GM19468 (cell line): ENCODE results near the gene EFL1.
A peak's percentile ranks its signal among the peaks of the same experiment; 100 is the strongest.
"Not testable (repeated sequence)": the region's sequence is repeated elsewhere in the genome, so short reads cannot be mapped to it uniquely, and the experiment has no call there.

Source experiments
- ATAC-seq: cut with Tn5 transposase; IDR thresholded peaks from one replicate; pipeline ENCODE4 v1.9.1; 2021; ENCODE audit warnings: mild to moderate bottlenecking, moderate library complexity, moderate number of reproducible peaks; ENCODE audit not compliant: unreplicated experiment; ENCODE audit errors: extremely low read depth

The EFL1 gene

DNA sequence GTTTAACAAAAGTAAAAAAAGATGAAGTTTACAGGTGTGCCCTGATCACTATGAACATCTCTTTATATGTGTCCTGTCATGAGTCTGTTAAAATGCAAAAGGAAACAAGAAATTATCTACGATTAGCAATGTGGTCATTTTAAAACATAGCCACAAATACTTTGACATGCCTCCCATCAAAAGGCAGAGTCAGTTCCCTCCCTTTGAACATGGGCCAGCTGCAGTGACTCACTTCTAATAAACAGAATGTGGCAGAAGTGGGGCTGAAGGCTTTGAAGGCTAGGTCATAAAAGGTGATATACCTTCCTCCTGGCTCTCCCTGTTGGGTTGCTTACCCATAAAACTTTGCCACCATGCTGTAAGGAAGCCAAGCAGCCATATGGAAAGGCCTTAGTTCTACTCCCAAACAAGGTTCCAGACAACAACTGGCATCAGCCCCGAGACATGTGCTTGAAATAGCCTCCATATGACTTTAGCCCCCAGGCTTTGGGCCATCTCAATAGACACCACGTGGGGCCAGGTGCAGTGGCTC is 52.4 kb downstream of the EFL1 start:
- ATAC-seq, result not testable (repeated sequence)

- ATAC-seq, result not testable (repeated sequence)
These were observed 58.0 kb downstream of the EFL1 start for GRCh38 chr15:82204575-82204974.

DNA sequence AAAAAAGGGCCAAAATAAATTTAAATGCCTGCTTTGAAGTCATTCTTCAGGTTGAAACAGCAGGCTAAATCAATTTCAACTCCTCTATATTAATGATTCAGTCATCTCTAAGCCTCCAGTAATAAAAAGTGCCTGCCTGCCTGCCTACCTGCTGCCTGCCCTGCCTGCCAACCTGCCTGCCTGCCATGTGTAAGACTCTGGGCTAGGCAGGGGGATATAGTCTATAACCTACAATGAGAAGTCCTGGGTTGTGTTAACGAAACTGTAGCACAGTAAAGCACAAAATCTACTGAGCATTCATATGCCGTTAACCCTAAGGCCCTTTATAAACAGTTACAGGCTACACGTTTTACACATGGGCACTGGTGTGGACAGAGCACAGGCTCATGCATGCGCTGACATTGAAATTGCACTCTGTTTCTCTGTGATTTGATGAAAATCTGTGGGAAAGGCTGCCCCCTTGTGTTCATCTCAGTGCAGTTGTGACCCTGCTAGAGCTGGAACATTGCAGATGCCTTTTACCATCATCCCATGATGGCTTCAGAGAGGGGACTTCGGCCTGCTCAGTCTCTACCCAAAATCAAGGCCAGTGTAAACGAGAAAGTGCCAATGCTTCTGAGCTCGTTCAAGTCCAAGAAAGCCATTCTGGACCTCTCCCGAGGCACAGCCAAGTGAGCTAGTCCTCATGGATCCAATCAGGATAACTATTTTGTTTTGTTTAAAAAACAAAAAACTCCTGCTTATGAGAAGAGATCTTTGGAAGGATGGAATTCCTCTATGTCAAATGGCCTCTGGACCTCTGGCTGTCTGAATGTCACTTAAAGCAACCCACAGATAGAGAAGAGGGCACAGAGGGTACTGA is 64.6 kb downstream of the EFL1 start:
- ATAC-seq, result peak; percentile 69

DNA sequence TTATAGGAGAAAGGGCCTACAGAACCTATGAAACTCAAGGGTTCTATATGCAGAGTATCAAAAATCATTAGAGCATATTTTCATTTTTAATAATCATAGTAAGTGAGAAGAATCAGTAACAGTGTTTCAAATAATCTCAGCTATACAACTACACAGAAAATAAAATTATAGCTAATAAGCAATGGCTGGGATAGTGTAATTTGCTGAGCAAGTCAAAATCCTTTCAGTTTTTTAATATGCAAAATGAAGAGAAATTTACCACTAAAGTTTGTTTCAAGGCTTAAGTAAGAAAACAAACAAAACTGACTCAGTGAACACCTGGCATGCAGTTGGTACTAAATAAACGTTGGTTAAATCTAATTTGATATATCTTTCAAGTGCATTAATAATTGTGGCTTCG is 66.2 kb downstream of the EFL1 start:
- no peak for ATAC-seq

- not testable (repeated sequence) for ATAC-seq
These were observed 66.7 kb downstream of the EFL1 start for GRCh38 chr15:82195818-82196217.

DNA sequence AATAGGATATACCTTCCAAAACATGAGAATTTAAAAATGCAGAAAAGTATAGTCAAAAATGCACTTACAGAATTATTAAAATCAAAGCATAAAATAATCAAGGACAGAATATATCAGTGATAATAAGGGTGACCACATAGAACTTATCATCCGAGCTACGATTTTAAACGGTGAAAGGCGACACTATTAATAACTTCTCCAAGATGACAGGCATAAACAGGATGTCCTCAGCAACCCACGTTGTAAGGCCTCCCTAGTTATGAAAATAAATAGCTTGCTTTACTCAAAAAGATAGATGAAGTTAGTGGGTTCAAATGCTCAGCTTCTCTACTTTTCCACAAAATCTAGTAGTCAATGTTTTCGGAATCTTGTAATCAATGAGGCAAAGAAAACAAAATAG is 68.0 kb downstream of the EFL1 start:
- ATAC-seq, result not testable (repeated sequence)

GRCh38 chr15:82193435-82193834 is 69.1 kb downstream of the EFL1 start:
- ATAC-seq, result not testable (repeated sequence)

- not testable (repeated sequence) for ATAC-seq
These were observed 70.1 kb downstream of the EFL1 start for GRCh38 chr15:82192394-82192793.

DNA sequence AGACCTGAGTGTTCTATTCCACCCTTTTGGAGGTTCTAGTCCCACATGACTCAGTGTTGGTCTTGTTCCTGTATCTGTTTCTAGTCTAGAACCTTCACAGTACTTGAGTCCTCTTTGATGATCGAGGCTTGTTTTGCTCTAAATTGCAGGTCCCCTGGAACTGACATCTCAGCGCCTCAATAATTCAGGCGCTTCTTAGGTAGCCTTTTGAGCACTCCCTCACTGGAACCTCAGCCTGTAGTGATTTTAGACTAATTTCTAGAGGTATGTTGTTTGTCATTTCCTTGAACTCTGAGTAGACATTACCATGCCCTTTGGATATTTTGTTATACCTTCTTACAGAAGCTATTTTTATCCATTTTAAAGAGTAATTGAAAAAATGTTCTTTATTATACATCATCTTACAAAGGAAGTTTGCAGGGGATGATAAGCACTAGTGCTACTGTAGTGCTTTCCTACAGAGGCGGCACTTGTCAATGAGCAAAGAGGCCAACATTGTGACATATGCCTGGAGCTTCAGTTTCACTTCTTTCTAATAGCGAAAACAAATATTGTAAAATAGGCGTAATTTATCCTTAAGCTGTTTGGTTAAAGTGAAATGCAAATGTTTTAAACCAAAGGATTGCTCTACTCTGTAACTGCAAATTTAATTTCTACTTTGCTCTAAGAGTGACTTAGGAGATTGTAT is 75.7 kb downstream of the EFL1 start:
- ATAC-seq, result no peak

- no peak for ATAC-seq
These were observed 76.4 kb downstream of the EFL1 start for GRCh38 chr15:82186161-82186560.

DNA sequence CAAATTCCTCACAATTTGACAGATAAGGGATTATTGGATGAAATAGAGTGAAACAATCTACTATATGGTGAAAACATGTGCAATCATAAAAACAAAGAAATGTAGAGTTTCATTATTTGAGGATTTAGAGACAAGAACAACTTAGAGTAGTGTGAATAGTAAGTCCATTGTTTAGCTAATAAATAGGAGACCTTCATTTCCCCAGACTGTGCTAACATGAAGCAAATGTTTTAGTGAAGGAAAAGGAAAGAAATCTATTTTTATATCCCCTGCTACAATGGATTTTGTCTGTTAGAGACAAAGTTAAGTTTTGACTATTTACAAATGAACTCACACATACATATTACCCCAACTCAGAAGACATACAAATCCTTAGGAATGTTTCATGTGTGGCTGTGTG is 77.8 kb downstream of the EFL1 start:
- ATAC-seq, result no peak

DNA sequence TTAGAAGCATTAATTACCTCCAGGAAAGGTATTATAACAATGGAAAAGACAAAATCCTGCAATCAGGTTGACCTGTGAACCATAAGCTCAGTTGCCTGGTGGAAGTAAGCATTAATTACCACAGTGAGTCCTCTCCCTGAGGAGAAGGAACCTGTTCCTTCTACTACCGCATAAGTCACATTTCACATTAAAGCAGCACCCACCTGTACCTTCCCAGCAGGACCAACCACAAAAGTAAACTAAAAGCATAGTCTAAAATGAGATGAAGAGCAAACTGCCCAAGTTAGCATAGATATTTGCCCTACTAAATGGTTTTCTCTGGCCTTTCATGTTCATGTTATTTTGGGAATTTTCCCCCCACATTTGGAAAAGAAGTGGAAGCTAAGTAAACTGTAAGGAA is 78.2 kb downstream of the EFL1 start:
- ATAC-seq, result no peak

GRCh38 chr15:82183121-82184031 is 79.2 kb downstream of the EFL1 start:
- no peak for ATAC-seq

GRCh38 chr15:82181371-82181770 is 81.2 kb downstream of the EFL1 start:
- ATAC-seq, result no peak

GRCh38 chr15:82178061-82178460 is 84.5 kb downstream of the EFL1 start:
- ATAC-seq, result no peak

GRCh38 chr15:82177291-82178010 is 85.1 kb downstream of the EFL1 start:
- ATAC-seq, result no peak

GRCh38 chr15:82176542-82176941 is 86.0 kb downstream of the EFL1 start:
- ATAC-seq, result no peak

DNA sequence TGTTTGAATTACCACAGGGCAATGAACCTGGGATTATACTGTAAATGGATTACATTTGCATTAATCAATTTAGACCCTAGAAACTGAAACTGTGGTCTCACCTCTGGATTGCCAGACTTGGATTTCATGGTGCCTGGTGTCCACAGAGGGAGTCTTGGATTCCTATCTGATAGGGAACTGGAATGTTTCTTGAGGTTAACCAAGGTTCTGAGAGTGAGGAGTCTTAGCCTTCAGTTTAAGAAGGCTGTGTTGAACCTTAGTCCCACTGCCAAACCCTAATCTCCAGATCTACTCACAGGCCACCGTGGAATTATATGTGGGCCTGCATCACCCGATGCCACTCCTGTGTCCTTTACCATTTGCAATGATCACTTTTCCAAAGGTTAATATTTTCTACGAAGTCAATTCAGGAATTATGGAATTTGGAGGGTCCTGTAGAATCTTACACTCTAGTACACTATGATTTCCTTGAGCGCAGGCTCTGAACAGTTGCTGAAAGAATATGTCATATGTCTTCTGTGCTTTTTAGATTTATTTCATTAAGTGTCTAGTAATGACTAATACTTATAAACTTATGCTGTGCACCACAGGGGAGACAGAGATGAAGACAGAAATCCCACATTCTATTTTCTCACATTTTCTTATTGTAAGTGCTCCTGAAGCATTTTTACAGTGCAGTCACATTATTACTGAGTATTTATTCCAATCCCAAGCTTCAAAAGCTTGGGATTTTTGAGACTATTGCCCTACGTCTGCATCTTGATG is 87.9 kb downstream of the EFL1 start:
- ATAC-seq, result no peak

GRCh38 chr15:82173108-82173507 is 89.4 kb downstream of the EFL1 start:
- ATAC-seq, result no peak
